ENCODE results near the gene USP26.
"Not testable (repeated sequence)": the region's sequence is repeated elsewhere in the genome, so short reads cannot be mapped to it uniquely, and the experiment has no call there.

Gene USP26

GRCh38 chrX:133097031-133097430, at the start of gene USP26:
TSS of gene USP26 (minus strand) at chrX:133097109. CDS start at chrX:133028220, 68,889 bp downstream.
- DNase-seq = no peak

- DNase-seq = no peak
These were observed 37.4 kb upstream of the USP26 start for GRCh38 chrX:133134282-133134681.

GRCh38 chrX:133120406-133120805, 23.5 kb upstream of the USP26 start:
- no peak for DNase-seq

GRCh38 chrX:133094098-133094731, 2.7 kb downstream of the USP26 start:
- DNase-seq = no peak

GRCh38 chrX:133090236-133090809, 6.6 kb downstream of the USP26 start:
- no peak for DNase-seq

- no peak for DNase-seq
These were observed 7.5 kb downstream of the USP26 start for GRCh38 chrX:133089411-133089810.

- DNase-seq = no peak
These were observed 11.1 kb downstream of the USP26 start for GRCh38 chrX:133085785-133086184.

- DNase-seq = not testable (repeated sequence)
These were observed 11.9 kb downstream of the USP26 start for GRCh38 chrX:133085056-133085455.

- no peak for DNase-seq
These were observed 13.0 kb downstream of the USP26 start for GRCh38 chrX:133083899-133084298.

GRCh38 chrX:133081990-133082389, 14.9 kb downstream of the USP26 start:
- no peak for DNase-seq

- DNase-seq = not testable (repeated sequence)
These were observed 19.1 kb downstream of the USP26 start for GRCh38 chrX:133077856-133078255.

- DNase-seq = no peak
These were observed 24.3 kb downstream of the USP26 start for GRCh38 chrX:133072566-133072965.

GRCh38 chrX:133068461-133068860, 28.4 kb downstream of the USP26 start:
- DNase-seq = no peak

- DNase-seq = no peak
These were observed 40.6 kb downstream of the USP26 start for GRCh38 chrX:133056341-133056740.

- DNase-seq = no peak
These were observed 42.0 kb downstream of the USP26 start for GRCh38 chrX:133054761-133055405.

GRCh38 chrX:133053861-133054598, 42.9 kb downstream of the USP26 start:
- DNase-seq = no peak

- no peak for DNase-seq
These were observed 48.2 kb downstream of the USP26 start for GRCh38 chrX:133048751-133049150.

GRCh38 chrX:133046601-133047000, 50.3 kb downstream of the USP26 start:
- DNase-seq = no peak

GRCh38 chrX:133045986-133046385, 50.9 kb downstream of the USP26 start:
- no peak for DNase-seq

- DNase-seq = not testable (repeated sequence)
These were observed 52.6 kb downstream of the USP26 start for GRCh38 chrX:133044145-133044786.

GRCh38 chrX:133042260-133042659, 54.6 kb downstream of the USP26 start:
- DNase-seq = no peak

- DNase-seq = no peak
These were observed 63.9 kb downstream of the USP26 start for GRCh38 chrX:133033010-133033409.

GRCh38 chrX:133018229-133018628, 78.7 kb downstream of the USP26 start:
- no peak for DNase-seq

Data from NCI-H1048 (cell line).